DOHH2 (cell line): Measurements from ENCODE around the gene CTCF.

Source experiments
- CTCF ChIP-seq: fragments of 200-600 bp; sonication (generic); IDR thresholded peaks from one replicate; pipeline ENCODE4 v1.5.1; 2014; ENCODE audit warnings: antibody characterized with exemption, mild to moderate bottlenecking, low read depth, low read length; ENCODE audit not compliant: poor library complexity, severe bottlenecking
- EZH2phosphoT487 ChIP-seq: fragments of 200-600 bp; sonication (generic); IDR thresholded peaks from 2 replicates; pipeline ENCODE4 v1.6.1; 2017; ENCODE audit warnings: borderline replicate concordance, mild to moderate bottlenecking, antibody characterized with exemption, low read length, moderate library complexity, mixed read lengths

- no peak for TF ChIP-seq CTCF
- no peak for TF ChIP-seq EZH2phosphoT487
These were observed 18.7 kb upstream of the CTCF start for GRCh38 chr16:67543582-67543981.
